GM13976 (cell line): ENCODE measurements around the gene TCF4.

ENCODE experiments used
- DNase-seq: peaks from one replicate; pipeline ENCODE4 v3.0.0; 2012; ENCODE audit warnings: low spot score
- in situ Hi-C: fragments of 300-500 bp; cut with MboI; formaldehyde crosslinking; loops from one replicate; pipeline ENCODE4 v1.12.0; 2022; ENCODE audit warnings: low sequenced_read_pairs, mixed read lengths, inconsistent platforms; ENCODE audit not compliant: unreplicated experiment
- TF ChIP-seq, protein P1 (sequence below): IDR thresholded peaks from 2 replicates; pipeline ENCODE4 v1.5.1; 2012; ENCODE audit warnings: borderline replicate concordance, mild to moderate bottlenecking; ENCODE audit not compliant: insufficient read depth; ENCODE audit errors: extremely low read depth, missing control alignments, control extremely low read depth

Gene TCF4

DNA sequence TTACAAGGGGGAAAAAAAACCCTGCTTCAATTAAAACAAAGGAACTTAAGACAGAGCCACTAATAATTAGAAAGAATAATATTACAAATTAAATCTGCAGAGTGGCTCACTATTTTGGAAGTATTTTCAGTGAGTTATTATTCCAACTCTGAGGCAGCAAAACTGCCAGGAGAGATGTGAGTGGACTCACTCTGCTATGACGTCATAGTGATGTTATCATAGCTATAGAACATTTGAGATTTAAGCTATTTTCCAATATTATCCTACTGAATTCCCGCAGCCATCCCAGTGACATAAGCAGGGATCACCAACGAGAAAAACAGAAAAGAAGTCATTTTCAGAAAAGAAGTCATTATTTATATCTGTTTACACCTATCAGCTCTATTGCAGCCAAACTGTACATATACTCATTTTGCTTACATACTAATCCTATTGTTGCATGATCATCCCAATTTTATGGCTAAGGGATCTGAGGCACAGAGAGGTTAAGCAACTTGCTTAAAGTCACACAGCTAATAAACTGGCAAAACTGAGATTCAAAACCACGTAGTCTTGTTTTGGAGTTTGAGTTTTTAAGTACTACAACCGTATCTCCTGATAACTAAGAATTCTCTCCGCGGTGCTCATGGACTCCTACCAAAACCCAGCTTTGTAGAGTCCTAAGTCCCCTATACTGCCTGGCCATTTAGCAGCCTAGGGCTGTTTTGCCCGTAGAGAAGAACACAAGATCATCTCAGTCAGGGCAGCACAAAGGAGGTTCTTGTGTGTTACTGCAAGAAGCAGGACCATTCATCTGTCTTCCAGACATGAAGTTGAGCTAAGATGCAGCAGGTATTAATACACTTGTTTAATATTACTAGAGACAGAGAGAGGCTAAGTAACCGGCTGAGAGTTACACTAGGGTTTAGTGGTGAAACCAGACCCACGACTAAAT is 299.8 kb downstream of the TCF4 start:
- TF ChIP-seq, protein P1, sequence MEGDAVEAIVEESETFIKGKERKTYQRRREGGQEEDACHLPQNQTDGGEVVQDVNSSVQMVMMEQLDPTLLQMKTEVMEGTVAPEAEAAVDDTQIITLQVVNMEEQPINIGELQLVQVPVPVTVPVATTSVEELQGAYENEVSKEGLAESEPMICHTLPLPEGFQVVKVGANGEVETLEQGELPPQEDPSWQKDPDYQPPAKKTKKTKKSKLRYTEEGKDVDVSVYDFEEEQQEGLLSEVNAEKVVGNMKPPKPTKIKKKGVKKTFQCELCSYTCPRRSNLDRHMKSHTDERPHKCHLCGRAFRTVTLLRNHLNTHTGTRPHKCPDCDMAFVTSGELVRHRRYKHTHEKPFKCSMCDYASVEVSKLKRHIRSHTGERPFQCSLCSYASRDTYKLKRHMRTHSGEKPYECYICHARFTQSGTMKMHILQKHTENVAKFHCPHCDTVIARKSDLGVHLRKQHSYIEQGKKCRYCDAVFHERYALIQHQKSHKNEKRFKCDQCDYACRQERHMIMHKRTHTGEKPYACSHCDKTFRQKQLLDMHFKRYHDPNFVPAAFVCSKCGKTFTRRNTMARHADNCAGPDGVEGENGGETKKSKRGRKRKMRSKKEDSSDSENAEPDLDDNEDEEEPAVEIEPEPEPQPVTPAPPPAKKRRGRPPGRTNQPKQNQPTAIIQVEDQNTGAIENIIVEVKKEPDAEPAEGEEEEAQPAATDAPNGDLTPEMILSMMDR = no peak
- in situ Hi-C loops = no loop called here

DNA sequence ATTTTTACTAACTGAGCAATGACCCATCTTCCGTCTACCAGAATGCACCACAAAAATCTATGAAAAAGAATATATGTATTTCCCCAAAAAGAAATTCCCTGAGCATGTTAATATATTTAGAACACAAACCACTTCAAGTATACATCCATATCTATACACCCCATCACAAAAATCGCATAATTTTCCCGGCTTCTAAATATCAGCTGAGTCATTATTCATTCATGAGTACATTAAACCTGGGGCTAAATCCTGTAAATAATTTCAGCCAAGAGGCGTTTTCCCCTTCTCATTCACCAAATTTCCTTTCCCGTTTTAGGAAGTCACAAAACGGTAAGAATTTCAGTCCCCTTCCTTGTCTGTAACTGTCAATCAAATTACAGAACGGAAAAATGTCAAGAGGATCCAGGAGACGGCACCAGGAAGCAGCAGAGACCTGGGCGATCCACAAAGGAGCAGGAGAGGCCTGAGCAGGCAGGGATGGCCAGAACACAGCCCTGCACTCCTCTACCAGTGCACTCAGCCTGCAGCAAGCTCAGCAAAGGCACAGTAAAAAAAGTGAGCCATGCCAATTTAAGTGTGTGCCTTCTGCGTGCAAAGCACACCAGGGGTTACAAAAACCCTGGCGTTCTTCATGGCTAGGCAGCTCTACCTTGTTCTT is 300.7 kb downstream of the TCF4 start:
- DNase-seq = no peak
- in situ Hi-C loops = no loop called here
- TF ChIP-seq, protein P1 = no peak

More for the DNA sequence above, 299.8 kb downstream of the TCF4 start:
- no peak for DNase-seq

DNA sequence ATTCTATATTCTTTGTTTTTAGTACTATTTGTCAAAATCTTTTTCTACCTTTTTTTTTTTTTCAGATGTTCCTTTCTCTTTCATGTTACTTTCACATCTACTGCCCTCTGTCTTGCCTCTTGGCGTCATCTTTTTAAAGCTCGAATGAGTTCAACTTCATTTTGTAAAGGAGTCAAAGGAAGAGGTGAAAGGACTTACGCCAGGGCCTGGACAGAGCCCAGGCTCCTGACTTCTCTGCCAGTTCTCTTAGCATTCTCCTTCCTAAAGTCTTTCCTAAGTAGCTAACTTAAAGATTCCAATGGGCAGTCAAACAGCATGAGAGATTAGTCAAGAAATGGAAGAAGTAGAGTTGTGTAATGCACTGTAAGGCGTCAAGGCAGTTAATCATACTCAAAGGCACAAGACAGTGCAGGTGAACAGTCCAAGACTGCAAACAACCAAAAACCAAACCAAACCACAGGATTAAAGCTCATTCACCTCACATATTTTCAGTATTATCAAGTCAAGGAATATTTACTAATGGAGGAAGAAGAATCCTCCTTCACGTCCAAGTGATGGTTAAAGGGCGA is 301.7 kb downstream of the TCF4 start:
- no peak for DNase-seq
- TF ChIP-seq, protein P1 = no peak
- in situ Hi-C loops = no loop called here

DNA sequence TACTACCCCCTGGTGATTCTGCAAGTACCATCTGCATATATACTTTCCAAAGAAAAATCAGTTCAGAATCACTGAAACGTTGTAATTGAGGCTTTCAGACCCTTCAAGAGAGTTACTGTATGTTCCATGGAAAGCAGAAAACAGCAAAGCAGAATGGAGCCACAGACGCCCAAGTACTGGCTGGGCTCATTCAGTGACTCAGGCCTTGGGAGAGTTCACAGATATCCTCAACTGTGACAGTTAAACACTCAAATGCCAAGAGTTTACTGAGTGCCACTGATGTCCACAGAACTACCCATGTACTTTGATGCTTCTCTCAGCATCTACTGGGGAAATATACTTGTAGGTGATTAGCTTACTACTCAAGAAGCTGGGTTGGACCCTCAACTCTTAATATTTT is 303.4 kb downstream of the TCF4 start:
- TF ChIP-seq, protein P1 = no peak
- in situ Hi-C loops = no loop called here
- DNase-seq = no peak

DNA sequence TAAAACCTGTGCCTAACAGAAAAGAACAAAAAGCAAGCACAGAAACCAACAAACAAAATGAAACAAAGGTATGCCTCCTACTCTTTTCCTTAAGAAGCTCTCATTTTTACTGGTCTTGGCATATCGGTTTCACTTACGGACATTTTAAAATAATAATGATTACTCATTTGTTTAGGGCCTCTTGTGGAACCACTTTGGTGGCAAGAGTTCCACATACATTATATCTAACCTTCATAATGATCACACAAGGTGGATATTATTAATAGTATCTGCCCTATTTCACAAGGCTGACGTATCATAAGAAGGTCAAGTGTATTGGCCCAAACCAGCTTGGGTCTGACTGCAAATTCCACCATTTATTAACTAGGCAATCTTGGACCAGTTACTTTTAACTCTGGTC is 304.7 kb downstream of the TCF4 start:
- DNase-seq = no peak
- TF ChIP-seq, protein P1 = no peak
- in situ Hi-C loops = no loop called here

DNA sequence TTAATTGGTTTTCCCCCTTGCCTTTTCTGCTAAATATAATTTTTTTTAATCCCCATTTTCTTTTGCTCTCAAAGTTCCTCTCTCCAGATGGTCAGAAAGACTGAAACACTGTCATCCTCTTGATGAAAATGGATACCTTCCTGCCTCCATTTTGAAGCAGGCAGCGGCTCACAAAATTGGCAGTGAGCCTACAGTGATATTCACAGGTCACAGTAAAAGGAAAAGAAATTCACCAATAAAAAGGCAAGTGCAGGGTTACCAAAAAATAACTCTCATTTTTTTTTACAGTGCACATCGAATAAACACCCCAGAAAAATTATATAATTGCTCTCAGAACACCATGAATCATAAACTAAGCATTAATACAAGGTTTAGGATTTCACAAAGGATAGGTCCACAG is 307.5 kb downstream of the TCF4 start:
- DNase-seq = no peak
- in situ Hi-C loops = no loop called here
- TF ChIP-seq, protein P1 = no peak
